Thymus (tissue), 11 donors: ENCODE measurements around the gene IGSF10. TPM values are rescaled to one million over a fixed set of nuclear protein-coding genes. Genes with fewer than 3 reads are reported as not detected.
A peak's percentile ranks its signal among the peaks of the same experiment; 100 is the strongest.

Source experiments
- DNase-seq, 9 donors: peaks; one replicate each; pipeline ENCODE4 v3.0.0-alpha.2; 2013; ENCODE audit warnings: low spot score in 9 of 9, low read depth in 6 of 9, missing footprints in 1 of 9
- H3K27ac ChIP-seq, 2 donors: one replicate each; pipeline ENCODE4 v1.5.1; 2013; ENCODE audit warnings: control low read depth in 1 of 2, low read depth in 1 of 2, low read length in 1 of 2, mild to moderate bottlenecking in 1 of 2, moderate library complexity in 1 of 2
- H3K27me3 ChIP-seq, 2 donors: one replicate each; pipeline ENCODE4 v1.5.1; 2013; ENCODE audit warnings: low read length in 1 of 2; ENCODE audit not compliant: control insufficient read depth in 2 of 2, insufficient read depth in 1 of 2
- H3K36me3 ChIP-seq, 2 donors: one replicate each; pipeline ENCODE4 v1.5.1; 2013; ENCODE audit warnings: low read length in 1 of 2, mild to moderate bottlenecking in 1 of 2, moderate library complexity in 1 of 2; ENCODE audit not compliant: control insufficient read depth in 2 of 2, insufficient read depth in 2 of 2
- H3K4me1 ChIP-seq, 2 donors: one replicate each; pipeline ENCODE4 v1.5.1; 2013; ENCODE audit warnings: low read length in 2 of 2; ENCODE audit not compliant: control insufficient read depth in 2 of 2, insufficient read depth in 2 of 2
- H3K4me3 ChIP-seq, 2 donors: one replicate each; pipeline ENCODE4 v1.5.1; 2013; ENCODE audit warnings: low read length in 2 of 2, control low read depth in 1 of 2, mild to moderate bottlenecking in 1 of 2
- H3K9me3 ChIP-seq, 2 donors: one replicate each; pipeline ENCODE4 v1.5.1; 2013; ENCODE audit warnings: low read length in 1 of 2, mild to moderate bottlenecking in 1 of 2; ENCODE audit not compliant: control insufficient read depth in 2 of 2, insufficient read depth in 1 of 2
- WGBS: extraction: QIAGEN DNeasy Blood & Tissue Kit; methylation state at CpG from one replicate; pipeline ENCODE4 v1.1.7; 2013; 5-methylcytosine and 5-hydroxymethylcytosine counted together
- polyA plus RNA-seq: library from polyadenylated mRNA; stranded (reverse); fragments of 200-250 nt; gene quantifications from one replicate; pipeline ENCODE4 v1.2.3, GENCODE V29; 2013
- total RNA-seq: library from RNA; stranded (reverse); fragments of 120-200 nt; gene quantifications from one replicate; pipeline ENCODE4 v1.2.4, GENCODE V29; 2013
- donor health status: healthy.

The IGSF10 gene
- total and polyA plus RNA-seq, 2 donors = 0.48 to 1.9 TPM

GRCh38 chr3:151431940-151432339 lies 28.9 kb downstream of the IGSF10 start:
- WGBS = 94% methylated on average over 3 of the region's 3 CpGs
- no peak overlapping the region for H3K27ac ChIP-seq
- no peaks in the 10 kb centered on the region for H3K27me3 ChIP-seq
- no peaks in the 10 kb centered on the region for H3K36me3 ChIP-seq
- no peak overlapping the region for H3K4me3 ChIP-seq
- H3K4me1 ChIP-seq = no peaks in the 10 kb centered on the region
- no peak for DNase-seq
- no peaks in the 10 kb centered on the region for H3K9me3 ChIP-seq

DNA sequence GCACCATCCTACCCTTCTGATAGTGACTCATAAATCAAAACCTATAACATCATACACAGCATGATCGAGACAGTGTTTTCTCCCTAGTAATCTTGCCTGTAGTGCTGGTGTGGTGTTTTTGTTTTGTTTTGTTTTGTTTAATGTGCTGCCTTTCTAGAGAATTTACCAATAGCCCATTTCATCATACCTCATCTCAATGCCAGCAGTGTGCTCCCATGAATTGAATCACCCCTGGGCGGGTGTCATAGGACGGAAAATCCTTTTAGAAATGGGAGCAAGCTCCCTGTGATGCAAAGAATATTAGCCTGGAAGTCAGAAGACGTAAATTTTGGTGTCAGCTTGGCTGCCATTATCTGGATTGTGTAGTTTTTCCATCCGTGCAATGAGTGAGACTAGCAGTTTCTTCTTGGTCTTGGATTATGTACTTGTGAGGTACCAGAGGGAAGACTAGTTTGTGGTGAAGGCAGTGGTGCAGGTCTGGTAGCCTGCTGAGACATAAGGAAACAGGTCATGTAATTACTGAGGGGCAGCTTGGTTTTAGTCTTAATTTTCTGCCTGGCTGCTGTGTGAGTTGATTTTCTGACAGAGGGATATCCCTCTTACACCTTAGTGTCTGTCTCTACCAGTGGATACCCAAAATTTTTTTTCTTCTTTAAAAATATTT lies 29.9 kb downstream of the IGSF10 start:
- H3K27me3 ChIP-seq = no peaks in the 10 kb centered on the region
- WGBS = 97% methylated on average over 5 of the region's 5 CpGs
- no peak overlapping the region for H3K27ac ChIP-seq
- no peaks in the 10 kb centered on the region for H3K36me3 ChIP-seq
- DNase-seq = no peak
- H3K4me1 ChIP-seq = no peaks in the 10 kb centered on the region
- H3K9me3 ChIP-seq = no peaks in the 10 kb centered on the region
- no peak overlapping the region for H3K4me3 ChIP-seq

- 99% methylated on average over 2 of the region's 2 CpGs for WGBS
- Histone ChIP-seq H3K9me3 (no peaks in the 10 kb centered on the region), H3K27ac (no peak overlapping the region), H3K27me3 (no peaks in the 10 kb centered on the region), H3K4me1 (no peaks in the 10 kb centered on the region), H3K36me3 (no peaks in the 10 kb centered on the region), H3K4me3 (no peak overlapping the region)
- no peak for DNase-seq
These were observed 32.5 kb downstream of the IGSF10 start for GRCh38 chr3:151428386-151428785.

DNA sequence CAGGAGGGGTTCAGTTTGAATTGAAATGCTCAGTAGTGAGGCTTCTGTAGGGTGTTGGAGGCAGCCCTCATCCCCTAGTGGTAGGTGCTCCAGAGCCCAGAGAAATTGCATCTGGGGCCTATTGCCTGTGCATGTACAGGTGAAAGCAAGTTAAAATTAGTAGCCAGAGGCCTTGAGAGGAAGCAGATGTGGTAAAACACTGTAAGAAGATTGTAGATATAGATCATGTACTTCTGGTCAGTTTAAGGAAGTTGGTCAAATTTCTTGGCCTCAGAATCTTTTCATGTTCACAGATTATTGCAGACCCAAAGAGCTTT lies 34.6 kb downstream of the IGSF10 start:
- Histone ChIP-seq H3K4me3 (no peak overlapping the region), H3K27ac (no peak overlapping the region), H3K36me3 (no peaks in the 10 kb centered on the region), H3K4me1 (no peaks in the 10 kb centered on the region), H3K9me3 (no peaks in the 10 kb centered on the region), H3K27me3 (no peaks in the 10 kb centered on the region)
- DNase-seq = no peak

GRCh38 chr3:151425627-151426340 lies 35.1 kb downstream of the IGSF10 start:
- Histone ChIP-seq H3K27me3 (no peaks in the 10 kb centered on the region), H3K27ac (no peak overlapping the region), H3K36me3 (no peaks in the 10 kb centered on the region), H3K4me1 (no peaks in the 10 kb centered on the region), H3K9me3 (no peaks in the 10 kb centered on the region), H3K4me3 (no peak overlapping the region)
- DNase-seq = peak in 1 of 9 donors; percentile 9
- WGBS = 91% methylated on average over 4 of the region's 4 CpGs

- H3K36me3 ChIP-seq = no peaks in the 10 kb centered on the region
- no peak overlapping the region for H3K4me3 ChIP-seq
- WGBS = 97% methylated on average over 5 of the region's 5 CpGs
- H3K9me3 ChIP-seq = no peaks in the 10 kb centered on the region
- DNase-seq = no peak
- no peaks in the 10 kb centered on the region for H3K4me1 ChIP-seq
- no peak overlapping the region for H3K27ac ChIP-seq
- no peaks in the 10 kb centered on the region for H3K27me3 ChIP-seq
These were observed 37.8 kb downstream of the IGSF10 start for GRCh38 chr3:151423091-151423490.

- DNase-seq = peak in 3 of 9 donors; percentile 5 to 22 (median 17)
- Histone ChIP-seq H3K27me3 (no peaks in the 10 kb centered on the region), H3K4me1 (no peaks in the 10 kb centered on the region), H3K36me3 (no peaks in the 10 kb centered on the region), H3K27ac (no peak overlapping the region), H3K9me3 (no peaks in the 10 kb centered on the region), H3K4me3 (no peak overlapping the region)
- 87% methylated on average over 4 of the region's 4 CpGs for WGBS
These were observed 38.9 kb downstream of the IGSF10 start for GRCh38 chr3:151421938-151422337.

GRCh38 chr3:151419806-151420205 lies 41.1 kb downstream of the IGSF10 start:
- DNase-seq = no peak
- no peak overlapping the region for H3K27ac ChIP-seq
- H3K27me3 ChIP-seq = no peaks in the 10 kb centered on the region
- 87% methylated on average over 6 of the region's 6 CpGs for WGBS
- H3K4me3 ChIP-seq = no peak overlapping the region
- H3K9me3 ChIP-seq = no peaks in the 10 kb centered on the region
- no peaks in the 10 kb centered on the region for H3K4me1 ChIP-seq
- H3K36me3 ChIP-seq = no peaks in the 10 kb centered on the region

GRCh38 chr3:151415289-151415688 lies 45.6 kb downstream of the IGSF10 start:
- Histone ChIP-seq H3K4me3 (no peak overlapping the region), H3K9me3 (peaks cover 0 to 3% of the 10 kb centered on the region in 2 donors), H3K36me3 (no peaks in the 10 kb centered on the region), H3K4me1 (no peaks in the 10 kb centered on the region), H3K27me3 (no peaks in the 10 kb centered on the region), H3K27ac (no peak overlapping the region)
- WGBS = 46% methylated on average over 1 of the region's 1 CpG
- DNase-seq = no peak
